EH (cell line): ENCODE measurements around the gene P2RY1.

Experiments used
- DNase-seq: peaks from one replicate; pipeline ENCODE4 v3.0.0-alpha.2; 2015; ENCODE audit warnings: low read depth

P2RY1 gene

GRCh38 chr3:152834776-152835600, at the start of gene P2RY1:
Gene P2RY1, plus strand, starts transcription at chr3:152835131. Its CDS starts 652 bp downstream, at chr3:152835783.
- DNase-seq = peak; percentile 32

- DNase-seq = no peak
These were observed 47.8 kb upstream of the P2RY1 start for GRCh38 chr3:152786977-152787681.

- DNase-seq = no peak
These were observed 44.1 kb upstream of the P2RY1 start for GRCh38 chr3:152790651-152791387.

- DNase-seq = no peak
These were observed 41.0 kb upstream of the P2RY1 start for GRCh38 chr3:152793969-152794368.

- DNase-seq = no peak
These were observed 37.0 kb upstream of the P2RY1 start for GRCh38 chr3:152797751-152798432.

- DNase-seq = no peak
These were observed 22.8 kb upstream of the P2RY1 start for GRCh38 chr3:152811974-152812760.

- no peak for DNase-seq
These were observed 17.5 kb upstream of the P2RY1 start for GRCh38 chr3:152817400-152817799.

GRCh38 chr3:152818027-152818426, 16.9 kb upstream of the P2RY1 start:
- DNase-seq = no peak

GRCh38 chr3:152823173-152823572, 11.8 kb upstream of the P2RY1 start:
- no peak for DNase-seq

- DNase-seq = no peak
These were observed 11.2 kb upstream of the P2RY1 start for GRCh38 chr3:152823781-152824180.

GRCh38 chr3:152825566-152825965, 9.4 kb upstream of the P2RY1 start:
- no peak for DNase-seq

- no peak for DNase-seq
These were observed 8.5 kb upstream of the P2RY1 start for GRCh38 chr3:152826476-152826875.

- DNase-seq = no peak
These were observed 7.6 kb upstream of the P2RY1 start for GRCh38 chr3:152827313-152827712.

GRCh38 chr3:152828075-152828840, 6.7 kb upstream of the P2RY1 start:
- no peak for DNase-seq

GRCh38 chr3:152830245-152830644, 4.7 kb upstream of the P2RY1 start:
- no peak for DNase-seq

- DNase-seq = no peak
These were observed 2.9 kb upstream of the P2RY1 start for GRCh38 chr3:152832046-152832445.

- no peak for DNase-seq
These were observed 1.8 kb upstream of the P2RY1 start for GRCh38 chr3:152833089-152833488.

- DNase-seq = no peak
These were observed 648 bp upstream of the P2RY1 start for GRCh38 chr3:152834191-152834775.

- no peak for DNase-seq
These were observed 721 bp downstream of the P2RY1 start for GRCh38 chr3:152835601-152836102.

- no peak for DNase-seq
These were observed 1.3 kb downstream of the P2RY1 start for GRCh38 chr3:152836269-152836668.
